Measurements from ENCODE around the gene NCR3LG1.

NCR3LG1 gene

DNA sequence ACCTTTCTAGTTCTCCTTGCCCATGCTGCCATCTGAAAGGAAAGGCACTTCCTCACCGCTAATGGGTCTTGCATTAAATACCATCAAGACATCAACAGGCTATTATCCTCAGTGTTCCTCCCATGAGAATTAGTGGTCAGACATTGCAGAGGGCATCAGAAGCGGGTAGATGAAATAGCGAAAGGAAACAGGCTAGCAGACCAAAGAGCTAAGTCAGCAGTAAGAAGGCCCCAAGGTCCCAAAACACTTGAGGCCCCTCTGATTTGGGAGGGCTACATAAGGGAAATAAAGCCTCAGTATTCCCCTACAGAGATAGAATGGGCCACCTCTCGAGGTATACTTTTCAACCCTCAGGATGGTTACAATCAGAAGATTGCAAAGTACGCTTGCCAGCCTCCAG, 23.9 kb downstream of the NCR3LG1 start:
- TF ChIP-seq ZFP3 (CRISPR knock-in tag; IDR thresholded peaks at IDR 0.05) (no peak), RARB (CRISPR knock-in tag; IDR thresholded peaks at IDR 0.05) (no peak), SNAI2 (CRISPR knock-in tag; IDR thresholded peaks at IDR 0.05) (no peak), ISL1 (CRISPR knock-in tag; IDR thresholded peaks at IDR 0.05) (no peak), ZNF565 (CRISPR knock-in tag; conservative IDR thresholded peaks at IDR 0.05; ENCODE audit: low read depth) (no peak)
- TF ChIP-seq, protein P1, sequence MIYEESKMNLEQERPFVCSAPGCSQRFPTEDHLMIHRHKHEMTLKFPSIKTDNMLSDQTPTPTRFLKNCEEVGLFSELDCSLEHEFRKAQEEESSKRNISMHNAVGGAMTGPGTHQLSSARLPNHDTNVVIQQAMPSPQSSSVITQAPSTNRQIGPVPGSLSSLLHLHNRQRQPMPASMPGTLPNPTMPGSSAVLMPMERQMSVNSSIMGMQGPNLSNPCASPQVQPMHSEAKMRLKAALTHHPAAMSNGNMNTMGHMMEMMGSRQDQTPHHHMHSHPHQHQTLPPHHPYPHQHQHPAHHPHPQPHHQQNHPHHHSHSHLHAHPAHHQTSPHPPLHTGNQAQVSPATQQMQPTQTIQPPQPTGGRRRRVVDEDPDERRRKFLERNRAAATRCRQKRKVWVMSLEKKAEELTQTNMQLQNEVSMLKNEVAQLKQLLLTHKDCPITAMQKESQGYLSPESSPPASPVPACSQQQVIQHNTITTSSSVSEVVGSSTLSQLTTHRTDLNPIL (CRISPR knock-in tag; IDR thresholded peaks at IDR 0.05; ENCODE audit: low read depth), result no peak
- TF ChIP-seq, protein P2, sequence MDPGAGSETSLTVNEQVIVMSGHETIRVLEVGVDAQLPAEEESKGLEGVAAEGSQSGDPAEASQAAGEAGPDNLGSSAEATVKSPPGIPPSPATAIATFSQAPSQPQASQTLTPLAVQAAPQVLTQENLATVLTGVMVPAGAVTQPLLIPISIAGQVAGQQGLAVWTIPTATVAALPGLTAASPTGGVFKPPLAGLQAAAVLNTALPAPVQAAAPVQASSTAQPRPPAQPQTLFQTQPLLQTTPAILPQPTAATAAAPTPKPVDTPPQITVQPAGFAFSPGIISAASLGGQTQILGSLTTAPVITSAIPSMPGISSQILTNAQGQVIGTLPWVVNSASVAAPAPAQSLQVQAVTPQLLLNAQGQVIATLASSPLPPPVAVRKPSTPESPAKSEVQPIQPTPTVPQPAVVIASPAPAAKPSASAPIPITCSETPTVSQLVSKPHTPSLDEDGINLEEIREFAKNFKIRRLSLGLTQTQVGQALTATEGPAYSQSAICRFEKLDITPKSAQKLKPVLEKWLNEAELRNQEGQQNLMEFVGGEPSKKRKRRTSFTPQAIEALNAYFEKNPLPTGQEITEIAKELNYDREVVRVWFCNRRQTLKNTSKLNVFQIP (CRISPR knock-in tag; IDR thresholded peaks at IDR 0.05; ENCODE audit: borderline replicate concordance, low read depth), result no peak
- TF ChIP-seq, protein P3, sequence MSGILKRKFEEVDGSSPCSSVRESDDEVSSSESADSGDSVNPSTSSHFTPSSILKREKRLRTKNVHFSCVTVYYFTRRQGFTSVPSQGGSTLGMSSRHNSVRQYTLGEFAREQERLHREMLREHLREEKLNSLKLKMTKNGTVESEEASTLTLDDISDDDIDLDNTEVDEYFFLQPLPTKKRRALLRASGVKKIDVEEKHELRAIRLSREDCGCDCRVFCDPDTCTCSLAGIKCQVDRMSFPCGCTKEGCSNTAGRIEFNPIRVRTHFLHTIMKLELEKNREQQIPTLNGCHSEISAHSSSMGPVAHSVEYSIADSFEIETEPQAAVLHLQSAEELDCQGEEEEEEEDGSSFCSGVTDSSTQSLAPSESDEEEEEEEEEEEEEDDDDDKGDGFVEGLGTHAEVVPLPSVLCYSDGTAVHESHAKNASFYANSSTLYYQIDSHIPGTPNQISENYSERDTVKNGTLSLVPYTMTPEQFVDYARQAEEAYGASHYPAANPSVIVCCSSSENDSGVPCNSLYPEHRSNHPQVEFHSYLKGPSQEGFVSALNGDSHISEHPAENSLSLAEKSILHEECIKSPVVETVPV (CRISPR knock-in tag; IDR thresholded peaks at IDR 0.05), result no peak
- no peak for ATAC-seq

DNA sequence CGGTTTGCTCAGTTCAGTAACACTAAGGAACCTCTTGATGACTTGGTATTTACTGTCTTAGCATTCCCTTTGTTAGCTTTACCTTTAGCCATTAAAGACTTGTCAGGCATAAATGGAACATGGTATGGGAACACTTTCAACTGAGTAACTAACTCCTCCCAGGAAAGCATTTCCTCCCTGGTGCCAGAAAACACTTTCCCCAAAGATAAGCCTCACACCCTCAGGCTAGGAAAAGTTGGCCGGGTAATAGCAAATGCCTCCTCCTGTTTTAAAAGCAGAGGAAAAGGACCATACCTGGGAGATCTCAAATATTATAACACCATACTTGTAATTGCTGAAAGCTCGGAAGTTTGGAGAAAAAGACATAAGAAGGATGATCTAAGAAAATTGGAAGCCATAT, 24.9 kb downstream of the NCR3LG1 start:
- no peak for ATAC-seq

DNA sequence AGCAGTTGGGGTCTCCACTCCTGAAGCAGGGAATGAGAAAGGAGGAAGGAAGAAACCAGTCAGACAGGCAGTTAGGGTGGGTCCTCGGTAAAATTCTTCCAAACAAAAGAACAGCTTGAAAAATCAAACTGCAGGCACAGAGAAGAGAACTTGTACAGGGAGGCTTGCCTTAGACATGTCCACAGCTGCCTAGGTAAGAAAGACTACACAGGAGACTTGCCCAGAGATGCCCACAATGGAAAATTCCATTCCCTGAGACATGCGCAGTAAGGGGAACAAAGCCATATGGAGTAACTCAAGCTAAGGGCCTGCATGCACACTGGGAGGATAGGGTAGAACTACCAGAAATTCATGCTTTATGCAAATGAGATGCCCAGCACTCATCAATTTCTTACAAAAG, 27.1 kb downstream of the NCR3LG1 start:
- no peak for ATAC-seq
- TF ChIP-seq, protein P3 (CRISPR knock-in tag; IDR thresholded peaks at IDR 0.05), result no peak
- TF ChIP-seq PPARA (CRISPR knock-in tag; IDR thresholded peaks at IDR 0.05; ENCODE audit: borderline replicate concordance), result no peak

More for the DNA sequence above, 24.9 kb downstream of the NCR3LG1 start:
- TF ChIP-seq, protein P3 (CRISPR knock-in tag; IDR thresholded peaks at IDR 0.05), result no peak
- TF ChIP-seq ZFP30 (CRISPR knock-in tag; IDR thresholded peaks at IDR 0.05) (no peak), ZNF565 (CRISPR knock-in tag; conservative IDR thresholded peaks at IDR 0.05; ENCODE audit: low read depth) (no peak), ZNF70 (CRISPR knock-in tag; IDR thresholded peaks at IDR 0.05) (no peak), SNAI2 (CRISPR knock-in tag; IDR thresholded peaks at IDR 0.05) (no peak), BACH2 (CRISPR knock-in tag; IDR thresholded peaks at IDR 0.05; ENCODE audit: borderline replicate concordance) (no peak), ARNTL (CRISPR knock-in tag; IDR thresholded peaks at IDR 0.05; ENCODE audit: borderline replicate concordance, low read depth) (no peak), ZC3H10 (CRISPR knock-in tag; IDR thresholded peaks at IDR 0.05) (no peak), GLIS3 (CRISPR knock-in tag; IDR thresholded peaks at IDR 0.05) (no peak)
- TF ChIP-seq, protein P4, sequence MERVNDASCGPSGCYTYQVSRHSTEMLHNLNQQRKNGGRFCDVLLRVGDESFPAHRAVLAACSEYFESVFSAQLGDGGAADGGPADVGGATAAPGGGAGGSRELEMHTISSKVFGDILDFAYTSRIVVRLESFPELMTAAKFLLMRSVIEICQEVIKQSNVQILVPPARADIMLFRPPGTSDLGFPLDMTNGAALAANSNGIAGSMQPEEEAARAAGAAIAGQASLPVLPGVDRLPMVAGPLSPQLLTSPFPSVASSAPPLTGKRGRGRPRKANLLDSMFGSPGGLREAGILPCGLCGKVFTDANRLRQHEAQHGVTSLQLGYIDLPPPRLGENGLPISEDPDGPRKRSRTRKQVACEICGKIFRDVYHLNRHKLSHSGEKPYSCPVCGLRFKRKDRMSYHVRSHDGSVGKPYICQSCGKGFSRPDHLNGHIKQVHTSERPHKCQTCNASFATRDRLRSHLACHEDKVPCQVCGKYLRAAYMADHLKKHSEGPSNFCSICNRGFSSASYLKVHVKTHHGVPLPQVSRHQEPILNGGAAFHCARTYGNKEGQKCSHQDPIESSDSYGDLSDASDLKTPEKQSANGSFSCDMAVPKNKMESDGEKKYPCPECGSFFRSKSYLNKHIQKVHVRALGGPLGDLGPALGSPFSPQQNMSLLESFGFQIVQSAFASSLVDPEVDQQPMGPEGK (CRISPR knock-in tag; IDR thresholded peaks at IDR 0.05; ENCODE audit: borderline replicate concordance), result no peak
- TF ChIP-seq, protein P1 (CRISPR knock-in tag; IDR thresholded peaks at IDR 0.05; ENCODE audit: low read depth), result no peak
